8988T (cell line): ENCODE data around the gene RBM17.
"Not testable (repeated sequence)": the region's sequence is repeated elsewhere in the genome, so short reads cannot be mapped to it uniquely, and the experiment has no call there.

ENCODE experiments used
- DNase-seq: peaks from one replicate; pipeline ENCODE4 v3.0.0; 2011

RBM17 gene

GRCh38 chr10:6114805-6115341 lies 26.0 kb downstream of the RBM17 start:
- DNase-seq: no peak

- no peak for DNase-seq
These were observed 26.6 kb downstream of the RBM17 start for GRCh38 chr10:6115411-6115810.

GRCh38 chr10:6115824-6116350 lies 27.1 kb downstream of the RBM17 start:
- no peak for DNase-seq

GRCh38 chr10:6116806-6117205 lies 28.0 kb downstream of the RBM17 start:
- DNase-seq: no peak

- no peak for DNase-seq
These were observed 28.9 kb downstream of the RBM17 start for GRCh38 chr10:6117711-6118110.

- DNase-seq: no peak
These were observed 30.6 kb downstream of the RBM17 start for GRCh38 chr10:6119423-6119822.

- DNase-seq: no peak
These were observed 31.1 kb downstream of the RBM17 start for GRCh38 chr10:6119962-6120361.

- DNase-seq: no peak
These were observed 31.9 kb downstream of the RBM17 start for GRCh38 chr10:6120691-6121090.

GRCh38 chr10:6121146-6121545 lies 32.3 kb downstream of the RBM17 start:
- DNase-seq: no peak

GRCh38 chr10:6123532-6123931 lies 34.7 kb downstream of the RBM17 start:
- no peak for DNase-seq

- DNase-seq: no peak
These were observed 35.8 kb downstream of the RBM17 start for GRCh38 chr10:6124666-6125065.

- DNase-seq: not testable (repeated sequence)
These were observed 38.6 kb downstream of the RBM17 start for GRCh38 chr10:6127461-6127860.

- DNase-seq: no peak
These were observed 39.3 kb downstream of the RBM17 start for GRCh38 chr10:6128087-6128486.

GRCh38 chr10:6128591-6129251 lies 39.9 kb downstream of the RBM17 start:
- DNase-seq: no peak

GRCh38 chr10:6130848-6131470 lies 42.1 kb downstream of the RBM17 start:
- no peak for DNase-seq

GRCh38 chr10:6133331-6134098 lies 44.7 kb downstream of the RBM17 start:
- no peak for DNase-seq

GRCh38 chr10:6134099-6134823 lies 45.4 kb downstream of the RBM17 start:
- no peak for DNase-seq

- DNase-seq: no peak
These were observed 46.2 kb downstream of the RBM17 start for GRCh38 chr10:6135039-6135438.

GRCh38 chr10:6135589-6136168 lies 46.8 kb downstream of the RBM17 start:
- DNase-seq: no peak

GRCh38 chr10:6136215-6137201 lies 47.7 kb downstream of the RBM17 start:
- DNase-seq: no peak

- DNase-seq: no peak
These were observed 49.6 kb downstream of the RBM17 start for GRCh38 chr10:6138456-6138855.
